Measurements from ENCODE around the gene LTF.

- TF ChIP-seq EZH2phosphoT487 (IDR thresholded peaks at IDR 0.05; ENCODE audit: borderline replicate concordance), result no peak
- no peak for TF ChIP-seq POLR2AphosphoS5 (IDR thresholded peaks at IDR 0.05; ENCODE audit: low read depth, low read length)
- no peak for TF ChIP-seq CTCF (IDR thresholded peaks at IDR 0.05 in 2 of 3, conservative IDR thresholded peaks at IDR 0.05 in 1 of 3; ENCODE audit: borderline replicate concordance in 1 of 3, insufficient read depth in 1 of 3, low read depth in 2 of 3, low read length in 2 of 3)
- no peak for TF ChIP-seq POLR2A (IDR thresholded peaks at IDR 0.05; ENCODE audit: borderline replicate concordance, extremely low read depth, insufficient read depth, insufficient read length)
- TF ChIP-seq CBX3 (IDR thresholded peaks at IDR 0.05; ENCODE audit: low read depth), result no peak
- no peak for TF ChIP-seq SIN3A (IDR thresholded peaks at IDR 0.05; ENCODE audit: low read depth)
- TF ChIP-seq EZH2 (IDR thresholded peaks at IDR 0.05), result no peak
- no peak for TF ChIP-seq YY1 (IDR thresholded peaks at IDR 0.05; ENCODE audit: extremely low read depth, insufficient replicate concordance, low read depth, low read length)
These were observed 29.5 kb downstream of the LTF start for GRCh38 chr3:46435081-46435726.
